ENCODE results near the gene LHX6.

DNA sequence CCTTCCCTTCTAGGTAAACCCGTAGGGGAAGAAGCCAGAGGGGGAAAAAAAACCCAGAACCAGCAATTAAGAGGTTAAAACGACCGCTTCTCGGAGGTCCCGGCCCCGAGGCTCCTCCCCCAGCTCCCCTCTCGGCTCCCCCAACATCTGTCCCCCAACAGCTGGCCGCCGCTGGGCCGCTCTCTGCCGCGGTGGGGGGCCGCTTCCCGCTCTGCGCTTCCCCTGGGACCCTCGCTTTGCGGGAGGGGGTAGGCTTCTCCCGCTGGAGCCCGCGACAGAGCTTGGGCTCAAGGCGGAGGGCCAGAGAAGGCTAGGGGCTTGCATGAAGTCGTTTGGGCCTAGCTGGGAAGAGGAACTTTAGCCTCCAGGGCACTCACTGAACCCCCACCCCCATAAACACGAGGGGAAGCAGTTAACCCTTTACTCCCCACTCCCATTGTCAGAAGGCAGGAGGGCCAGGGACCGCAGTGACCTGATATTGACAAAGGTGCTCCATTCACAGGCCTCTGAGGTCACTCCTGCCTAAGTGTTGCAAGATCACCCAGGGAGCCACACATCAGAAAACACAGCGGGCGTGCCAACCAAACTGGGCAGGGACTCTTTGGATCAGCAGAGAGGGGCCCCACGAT lies 7.5 kb downstream of the LHX6 start:
- no peak for TF ChIP-seq POLR2A (IDR thresholded peaks at IDR 0.05)
- TF ChIP-seq, protein P1, sequence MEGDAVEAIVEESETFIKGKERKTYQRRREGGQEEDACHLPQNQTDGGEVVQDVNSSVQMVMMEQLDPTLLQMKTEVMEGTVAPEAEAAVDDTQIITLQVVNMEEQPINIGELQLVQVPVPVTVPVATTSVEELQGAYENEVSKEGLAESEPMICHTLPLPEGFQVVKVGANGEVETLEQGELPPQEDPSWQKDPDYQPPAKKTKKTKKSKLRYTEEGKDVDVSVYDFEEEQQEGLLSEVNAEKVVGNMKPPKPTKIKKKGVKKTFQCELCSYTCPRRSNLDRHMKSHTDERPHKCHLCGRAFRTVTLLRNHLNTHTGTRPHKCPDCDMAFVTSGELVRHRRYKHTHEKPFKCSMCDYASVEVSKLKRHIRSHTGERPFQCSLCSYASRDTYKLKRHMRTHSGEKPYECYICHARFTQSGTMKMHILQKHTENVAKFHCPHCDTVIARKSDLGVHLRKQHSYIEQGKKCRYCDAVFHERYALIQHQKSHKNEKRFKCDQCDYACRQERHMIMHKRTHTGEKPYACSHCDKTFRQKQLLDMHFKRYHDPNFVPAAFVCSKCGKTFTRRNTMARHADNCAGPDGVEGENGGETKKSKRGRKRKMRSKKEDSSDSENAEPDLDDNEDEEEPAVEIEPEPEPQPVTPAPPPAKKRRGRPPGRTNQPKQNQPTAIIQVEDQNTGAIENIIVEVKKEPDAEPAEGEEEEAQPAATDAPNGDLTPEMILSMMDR (IDR thresholded peaks at IDR 0.05): no peak
